A549 (cell line): ENCODE data around the gene ABHD1.

Source experiments
- CTCF ChIP-seq: fragments of >200 bp; sonication (Bioruptor Twin); formaldehyde crosslinking; IDR thresholded peaks from 3 replicates; pipeline ENCODE4 v1.5.1; 2016
- POLR2A ChIP-seq: IDR thresholded peaks from 2 replicates; pipeline ENCODE4 v1.6.1; 2012; ENCODE audit warnings: mild to moderate bottlenecking, low read length

DNA sequence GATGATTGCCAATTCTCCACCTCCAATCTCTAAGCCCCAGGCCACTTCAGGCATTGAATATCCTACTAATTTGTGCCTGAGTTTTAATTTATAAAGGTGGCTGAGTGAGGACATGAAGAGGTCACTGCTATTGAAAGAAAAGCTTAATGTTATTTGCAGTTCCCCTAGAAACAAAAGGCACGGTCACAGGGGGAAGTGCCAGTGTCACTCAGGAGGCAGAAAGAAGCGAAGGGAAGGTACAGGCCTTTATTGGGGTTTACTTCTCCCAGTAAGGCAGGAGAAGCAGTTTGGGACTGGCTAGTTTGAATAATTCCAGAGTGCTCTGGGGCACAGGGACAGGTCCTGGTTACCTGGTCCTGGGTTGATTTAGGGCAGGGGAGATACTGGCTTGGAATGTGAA is 1.7 kb upstream of the ABHD1 start:
- TF ChIP-seq CTCF: no peak
- no peak for TF ChIP-seq POLR2A
